Activated CD4-positive, alpha-beta T cell treated with anti-CD3 and anti-CD28 coated beads, Interleukin-2, amount 50 U/mL, for 16 hours (primary cell): ENCODE results near the gene ABCC11.

Experiments used
- DNase-seq: peaks from one replicate; pipeline ENCODE4 v3.0.0-alpha.2; 2020

ABCC11 gene

GRCh38 chr16:48157302-48157701, 90.0 kb downstream of the ABCC11 start:
- no peak for DNase-seq

DNA sequence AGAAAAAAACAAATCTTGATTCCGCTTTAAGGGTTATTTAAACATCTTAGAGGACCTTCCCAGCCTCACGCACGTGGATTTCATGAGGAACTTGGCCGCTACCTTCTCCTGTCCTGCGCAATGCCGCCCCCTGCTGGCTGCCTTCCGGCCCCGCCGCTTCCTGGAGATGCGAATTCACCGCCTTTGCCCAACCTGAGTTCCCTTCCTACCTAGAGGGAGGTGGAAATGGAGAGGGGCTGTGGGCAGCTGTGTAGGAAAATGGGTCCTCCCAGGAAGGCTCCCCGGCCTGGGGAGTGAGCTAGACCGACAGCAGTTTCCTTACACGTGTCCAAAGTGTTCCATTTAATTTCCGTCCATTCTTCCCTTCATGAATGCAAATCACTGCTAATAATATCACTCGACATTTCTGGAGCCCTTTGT, 90.5 kb downstream of the ABCC11 start:
- peak; percentile 80 for DNase-seq

DNA sequence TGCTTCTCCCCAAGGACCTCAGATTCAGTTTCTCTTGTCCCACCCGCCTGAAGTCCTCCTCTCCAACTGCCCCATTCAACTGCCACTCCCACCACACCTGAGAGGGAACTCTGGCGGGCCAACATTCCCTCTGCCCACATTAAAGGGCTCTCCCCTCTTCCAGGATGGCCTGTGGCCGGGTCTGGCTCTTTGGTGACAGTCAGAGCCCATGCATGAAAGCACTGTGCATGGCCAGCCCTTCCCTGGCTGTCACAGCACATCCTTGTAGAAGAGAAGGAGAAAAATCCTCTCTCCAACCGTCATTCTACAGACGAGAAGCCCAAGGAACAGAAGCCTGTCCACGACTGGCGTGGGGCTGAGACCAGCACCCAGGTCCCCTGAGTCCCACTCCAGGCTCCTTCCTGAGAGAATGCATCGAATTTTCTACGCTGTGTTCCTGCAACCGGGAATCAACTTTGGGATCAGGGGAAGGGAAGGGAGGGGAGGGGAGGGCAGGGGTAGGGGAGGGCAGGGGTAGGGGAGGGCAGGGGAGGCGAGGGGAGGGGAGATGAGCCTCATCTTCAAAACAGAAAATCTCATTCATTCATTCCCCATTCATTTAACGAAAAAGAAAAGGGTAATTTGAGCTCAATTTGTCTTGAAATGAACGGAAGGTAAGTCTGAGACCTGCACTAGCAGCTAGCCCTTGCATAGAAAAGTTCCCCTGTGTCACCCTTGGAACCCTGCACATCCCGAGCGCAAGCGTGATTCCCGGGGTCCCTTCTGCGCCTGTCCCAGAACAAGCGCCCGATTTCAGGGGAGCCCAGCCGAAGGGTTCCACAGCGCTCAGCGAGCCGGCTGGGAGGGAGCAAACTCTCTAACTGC, 91.2 kb downstream of the ABCC11 start, which contains the start of gene ABCC12:
TSS of gene ABCC12 (minus strand) at position 68 of the 864 bp plus-strand sequence. CDS start 9,569 bp downstream, outside the sequence.
- no peak for DNase-seq

GRCh38 chr16:48153774-48154173, 93.6 kb downstream of the ABCC11 start:
- no peak for DNase-seq

- DNase-seq, result no peak
Measured at GRCh38 chr16:48152226-48152625, 95.1 kb downstream of the ABCC11 start.

DNA sequence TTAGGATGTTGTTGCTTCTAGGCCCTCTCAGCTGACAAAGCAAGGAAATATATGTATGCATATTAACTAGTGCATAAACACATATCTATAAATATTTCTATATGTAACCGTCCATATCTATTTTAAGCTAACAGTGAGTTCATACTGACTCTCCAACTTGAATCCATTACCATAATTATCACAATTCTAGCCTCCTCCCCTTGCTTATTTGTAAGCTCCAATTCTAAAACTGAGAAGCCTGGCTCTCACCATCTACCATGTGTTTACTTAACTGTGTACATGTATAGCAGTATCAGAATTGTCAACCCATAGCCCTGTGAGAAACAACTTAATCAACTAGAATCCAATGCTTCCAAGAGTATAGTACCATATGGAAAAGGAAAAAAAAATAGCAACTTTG, 96.6 kb downstream of the ABCC11 start:
- DNase-seq, result no peak

- DNase-seq, result no peak
Measured at GRCh38 chr16:48146710-48147109, 100.6 kb downstream of the ABCC11 start.

DNA sequence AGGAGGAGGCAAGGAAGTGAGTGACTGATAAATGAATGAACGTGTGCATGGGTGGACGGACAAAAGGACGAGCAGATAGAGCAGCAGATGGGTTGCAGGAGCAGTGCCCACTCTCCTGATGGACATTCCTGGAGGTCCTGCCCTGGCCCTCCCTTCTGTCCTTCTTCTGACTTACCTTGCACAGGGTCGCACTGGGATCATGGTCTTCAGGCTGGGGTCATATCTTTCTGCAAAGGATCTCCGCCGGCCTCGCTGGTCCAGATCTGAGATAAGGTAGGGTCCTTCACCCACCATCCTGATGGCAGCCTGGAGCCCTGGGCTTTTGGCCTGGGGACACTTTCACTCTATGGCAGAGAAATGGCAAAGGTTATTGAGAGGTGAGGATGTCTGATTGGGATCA, 101.2 kb downstream of the ABCC11 start:
- no peak for DNase-seq

DNA sequence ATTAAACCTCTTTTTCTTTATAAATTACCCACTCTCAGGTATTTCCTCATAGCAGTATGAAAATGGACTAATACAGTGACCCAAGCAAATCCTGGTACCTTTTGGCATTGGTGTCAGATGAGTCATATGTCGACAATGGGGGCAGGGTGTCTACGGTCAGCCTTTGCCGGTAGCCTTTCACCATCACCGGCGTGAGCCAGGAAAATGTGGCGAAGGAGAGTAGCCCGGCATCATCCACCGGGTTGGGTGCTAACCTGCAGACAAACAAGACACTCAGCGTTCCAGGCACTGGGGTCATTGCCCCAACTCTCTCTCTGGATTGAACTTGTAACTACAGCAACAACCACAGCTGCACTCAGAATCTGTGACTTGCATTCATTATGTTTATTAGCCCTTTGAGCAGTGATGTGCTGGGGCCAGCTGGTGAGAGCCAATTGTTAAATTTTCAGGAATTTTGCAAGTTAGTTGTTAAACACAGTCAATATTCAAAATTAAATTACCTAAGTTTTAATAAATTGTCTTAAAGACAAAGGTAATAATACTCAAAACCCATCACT, 103.4 kb downstream of the ABCC11 start:
- DNase-seq, result no peak

DNA sequence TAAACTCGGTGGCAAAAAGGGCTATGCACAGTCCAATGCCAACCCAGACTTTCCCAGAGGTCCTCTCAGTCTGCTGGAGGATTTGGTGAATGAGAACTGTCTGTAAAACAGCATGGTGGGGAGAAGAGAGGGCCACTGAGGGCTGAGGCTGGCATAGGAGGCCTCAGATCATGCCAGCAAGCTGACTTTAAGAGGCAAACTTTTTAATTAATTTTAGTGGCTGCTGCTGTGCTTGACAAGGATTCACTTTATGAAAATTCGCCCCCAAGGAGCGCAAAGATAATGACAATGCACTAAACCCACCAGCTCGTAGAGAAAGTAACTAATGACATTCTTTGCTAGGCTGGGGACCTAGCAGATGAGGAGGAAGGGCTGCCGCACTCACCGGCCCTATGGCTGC, 106.5 kb downstream of the ABCC11 start:
- DNase-seq, result no peak

DNA sequence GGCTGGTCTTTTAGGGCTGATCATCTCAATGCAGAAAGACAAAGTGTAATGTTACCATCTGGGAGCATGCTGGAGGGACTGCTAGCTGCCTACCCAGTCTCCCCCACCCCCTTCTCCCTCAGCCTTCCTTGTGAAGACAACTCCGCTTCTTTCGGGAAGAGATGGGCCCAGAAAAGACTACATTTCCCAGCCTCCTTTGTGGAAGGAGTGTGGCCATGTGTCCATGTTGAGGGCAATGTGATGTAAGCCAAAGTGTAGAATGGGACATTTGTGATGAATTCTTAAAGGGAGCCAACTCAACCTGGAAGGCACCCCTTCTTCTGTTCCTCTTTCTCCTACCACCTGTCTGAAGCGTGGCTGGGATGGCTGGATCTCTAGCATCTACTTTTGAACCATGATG, 107.8 kb downstream of the ABCC11 start:
- no peak for DNase-seq

DNA sequence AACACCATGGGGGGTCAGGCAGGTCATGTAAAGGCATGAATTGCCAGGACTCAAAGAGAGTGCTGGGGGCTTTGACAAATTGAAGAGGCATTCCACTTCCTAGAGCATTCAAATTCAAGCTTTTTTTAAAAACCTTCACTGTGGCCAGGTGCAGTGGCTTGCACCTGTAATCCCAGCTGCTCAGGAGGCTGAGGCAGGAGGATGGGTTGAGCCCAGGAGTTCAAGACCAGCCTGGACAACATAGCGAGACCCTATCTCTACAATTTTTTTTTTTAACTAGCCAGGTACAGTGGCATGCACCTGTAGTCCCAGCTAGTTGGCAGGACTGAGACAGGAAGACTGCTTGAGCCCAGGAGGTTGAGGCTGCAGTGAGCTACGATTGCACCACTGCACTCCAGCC, 108.8 kb downstream of the ABCC11 start:
- DNase-seq, result no peak

GRCh38 chr16:48137822-48138221, 109.5 kb downstream of the ABCC11 start:
- DNase-seq, result no peak

DNA sequence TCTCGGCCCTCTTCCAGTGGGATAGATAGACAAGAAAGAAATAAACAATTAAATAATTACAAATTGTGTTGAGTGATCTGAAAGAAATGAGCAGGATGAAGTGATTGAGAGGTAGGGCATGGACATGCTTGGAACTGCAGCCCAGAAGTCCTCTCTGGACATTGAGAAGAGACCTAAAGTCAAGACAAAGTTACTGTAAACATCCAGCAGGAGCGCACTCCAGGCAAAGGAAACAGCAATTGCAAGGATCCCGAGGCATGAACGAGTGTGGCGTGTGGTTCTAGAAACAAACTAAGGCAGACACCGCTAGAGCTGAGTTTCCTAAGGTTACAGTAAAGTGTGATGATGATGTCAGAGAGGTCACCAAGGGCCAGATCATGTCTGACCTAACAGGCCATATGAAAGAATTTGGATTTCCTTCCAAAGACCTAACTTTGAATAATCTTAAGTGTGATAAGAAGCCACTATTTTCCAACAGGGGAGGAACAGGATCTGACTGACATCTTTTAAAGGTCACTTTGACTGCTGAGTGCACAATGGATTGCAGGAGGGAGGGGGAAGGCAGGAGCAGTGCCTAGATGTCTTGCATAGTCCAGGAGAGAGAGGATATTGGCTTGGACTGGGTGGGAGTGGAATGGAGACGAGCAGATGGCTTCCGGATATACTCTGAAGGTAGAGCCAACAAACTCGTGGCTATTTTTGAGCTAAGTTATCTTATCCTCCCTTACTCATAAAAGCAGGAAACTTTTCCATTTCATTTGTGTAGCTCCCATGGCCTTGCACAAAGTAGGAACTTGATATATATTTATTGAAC, 110.6 kb downstream of the ABCC11 start:
- no peak for DNase-seq

DNA sequence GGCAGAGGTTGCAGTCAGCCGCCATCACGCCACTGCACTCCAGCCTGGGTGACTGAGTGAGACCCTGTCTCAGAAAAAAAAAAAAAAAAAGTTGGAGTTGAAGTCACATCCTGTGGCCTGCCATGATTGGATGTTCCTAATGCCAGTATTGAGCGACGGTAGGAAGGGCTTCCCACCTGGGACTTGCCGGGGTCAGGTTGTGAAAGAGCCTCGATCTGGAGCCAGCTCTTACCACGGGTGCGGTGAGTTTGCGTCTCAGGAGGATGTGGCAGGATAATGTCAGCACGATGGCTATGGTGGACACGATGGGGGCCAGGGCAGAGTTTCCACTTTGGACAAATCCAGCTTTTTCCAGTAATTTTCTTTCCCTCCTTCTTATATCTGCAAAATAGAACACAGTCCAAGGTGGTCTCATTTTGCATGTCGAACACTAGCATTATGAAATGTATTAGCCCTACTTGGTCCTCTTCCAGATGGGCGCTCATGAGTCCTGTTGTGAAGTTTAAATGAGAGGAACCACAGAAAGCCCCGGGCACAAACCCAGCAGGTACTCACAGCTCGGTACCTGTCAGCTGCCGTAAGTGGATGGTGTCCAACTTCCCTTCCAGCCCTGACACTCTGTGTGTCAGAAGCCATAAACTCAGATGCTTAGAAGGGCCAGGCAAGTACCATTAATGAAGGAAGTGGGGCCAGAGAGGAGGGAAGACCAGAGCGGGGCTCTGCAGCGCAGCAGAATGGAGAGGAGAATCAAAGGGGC, 113.7 kb downstream of the ABCC11 start:
- no peak for DNase-seq

DNA sequence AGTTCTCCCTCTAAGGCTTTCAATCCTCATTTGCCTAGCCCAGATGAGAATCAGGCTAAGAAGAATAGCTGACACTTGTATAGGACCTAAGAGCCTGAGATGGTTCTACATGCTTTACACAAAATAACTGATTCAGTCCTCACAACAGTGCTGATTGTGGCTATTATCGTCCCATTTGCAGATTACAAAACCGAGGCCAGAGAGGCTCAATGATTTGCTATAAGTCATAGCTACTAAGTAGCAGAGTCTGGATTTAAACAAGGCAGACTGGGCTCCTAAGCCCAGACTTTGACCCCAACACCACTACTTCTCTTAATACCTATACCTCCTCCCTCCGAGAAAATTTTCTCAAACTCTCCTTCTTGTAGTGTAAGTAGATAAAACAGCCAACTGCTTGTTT, 114.6 kb downstream of the ABCC11 start:
- DNase-seq, result no peak

GRCh38 chr16:48131201-48131935, 116.0 kb downstream of the ABCC11 start:
- DNase-seq, result no peak

- no peak for DNase-seq
Measured at GRCh38 chr16:48129926-48130325, 117.4 kb downstream of the ABCC11 start.

DNA sequence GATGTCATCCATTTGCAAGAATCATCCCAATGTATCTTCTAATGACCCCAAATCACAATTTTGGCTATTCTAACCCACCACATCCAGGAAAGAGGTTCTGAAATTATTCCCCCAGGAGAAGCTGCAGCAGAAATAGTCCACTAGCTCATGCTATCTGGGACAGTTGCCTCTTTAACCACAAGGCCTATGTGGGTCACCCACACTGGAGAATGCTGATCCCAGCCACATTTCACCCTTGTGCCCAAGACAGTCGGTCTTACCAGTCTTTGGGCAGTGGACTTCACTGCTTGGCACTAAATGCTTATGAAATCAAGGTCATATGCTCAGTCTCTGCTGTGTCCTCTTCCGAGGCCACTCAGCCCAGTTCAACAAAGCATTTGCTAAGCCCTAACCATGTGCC, 118.6 kb downstream of the ABCC11 start:
- no peak for DNase-seq

DNA sequence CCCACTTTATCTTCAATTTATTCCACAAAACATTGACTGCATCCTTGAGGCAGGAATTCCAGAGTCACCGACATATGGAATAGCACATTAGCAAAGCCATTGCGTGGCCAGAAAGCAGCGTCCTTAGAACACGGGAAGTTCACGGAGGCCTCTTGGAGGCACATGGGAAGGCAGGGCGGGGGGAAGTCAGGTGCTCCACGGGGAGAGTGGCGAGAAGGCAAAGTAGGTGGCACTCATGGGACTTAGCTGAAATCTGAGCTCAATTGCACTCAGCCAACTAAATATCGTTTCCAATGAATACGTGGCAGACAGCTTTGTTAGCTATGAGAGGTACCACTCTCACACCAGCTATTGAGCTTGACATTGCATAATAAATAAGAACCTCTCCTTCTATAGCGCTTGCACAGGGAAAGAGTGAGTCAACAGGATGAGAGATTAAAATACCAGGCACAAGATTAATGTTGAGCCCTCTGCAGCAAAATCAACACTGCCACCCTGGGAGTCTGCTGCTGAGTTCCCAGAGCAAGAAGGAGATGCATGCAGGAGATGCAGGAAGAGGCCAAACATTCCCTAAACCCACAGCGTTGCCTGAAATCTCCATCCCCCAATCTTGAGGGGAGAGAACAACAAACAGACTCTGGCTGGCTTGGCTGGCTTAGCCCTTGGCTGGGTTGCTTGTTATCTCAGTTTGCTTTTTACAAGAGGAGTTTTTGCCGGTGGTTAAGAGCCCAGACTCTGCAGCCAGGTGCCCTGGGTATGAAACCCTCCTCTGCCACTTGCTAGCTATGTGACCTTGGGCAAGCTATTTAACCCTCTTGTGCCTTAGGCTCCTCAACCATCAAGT, 120.3 kb downstream of the ABCC11 start:
- DNase-seq, result peak; percentile 25

GRCh38 chr16:48125888-48126287, 121.5 kb downstream of the ABCC11 start:
- no peak for DNase-seq
